PC-3 (cell line): Measurements from ENCODE around the gene UBE2Q2. TPM values are rescaled to one million over a fixed set of nuclear protein-coding genes. Genes with fewer than 3 reads are reported as not detected.

Experiments used
- ATAC-seq: fragments of 200-7000 bp; cut with Tn5 transposase; 2 replicates; pipeline ENCODE4 v1.9.1; 2020; ENCODE audit warnings: mild to moderate bottlenecking, moderate library complexity
- BruUV-seq: library from RNA; stranded (reverse); fragments of 400-500 nt; replicated peaks from 2 replicates; lab custom pipeline; 2021; lab: Mats Ljungman, UMichigan
- CTCF ChIA-PET: fragments of 300-600 bp; sonication (Branson Sonifier 250); formaldehyde crosslinking; loops from one replicate; lab custom pipeline; 2022; ENCODE audit warnings: antibody characterized with exemption; lab: Charles Lee
- POLR2A ChIA-PET: fragments of 300-600 bp; sonication (Branson Sonifier 250); formaldehyde crosslinking; loops from one replicate; lab custom pipeline; 2022; ENCODE audit warnings: antibody characterized with exemption; ENCODE audit not compliant: unreplicated experiment; lab: Charles Lee
- DNase-seq: peaks from one replicate; pipeline ENCODE4 v3.0.0-alpha.2; 2015
- H2AFZ ChIP-seq: fragments of 300-600 bp; sonication (generic); 2 replicates; pipeline ENCODE4 v1.6.0; 2016; ENCODE audit warnings: antibody characterized with exemption, low read length
- H3F3A ChIP-seq: fragments of 300-600 bp; sonication (generic); one replicate; pipeline ENCODE4 v1.6.0; 2017; ENCODE audit warnings: antibody characterized with exemption, low read length, control low read depth, mild to moderate bottlenecking; ENCODE audit not compliant: unreplicated experiment
- H3K27ac ChIP-seq: fragments of 300-600 bp; sonication (generic); 2 replicates; pipeline ENCODE4 v1.5.1; 2016; ENCODE audit warnings: mild to moderate bottlenecking, low read length
- H3K27me3 ChIP-seq: fragments of 300-600 bp; sonication (generic); 2 replicates; pipeline ENCODE4 v1.6.1; 2016; ENCODE audit warnings: low read length, mixed read lengths
- H3K36me3 ChIP-seq: fragments of 300-600 bp; sonication (generic); 2 replicates; pipeline ENCODE4 v1.6.1; 2016; ENCODE audit warnings: low read depth, mixed run types, low read length, mixed read lengths
- H3K4me1 ChIP-seq: fragments of 300-600 bp; sonication (generic); 2 replicates; pipeline ENCODE4 v1.5.1; 2016; ENCODE audit warnings: low read length; ENCODE audit not compliant: insufficient read depth
- H3K4me2 ChIP-seq: fragments of 300-600 bp; sonication (generic); 2 replicates; pipeline ENCODE4 v1.6.0; 2016; ENCODE audit warnings: low read length
- H3K4me3 ChIP-seq: fragments of 300-600 bp; sonication (generic); 2 replicates; pipeline ENCODE4 v1.5.1; 2016; ENCODE audit warnings: mild to moderate bottlenecking, low read length, mixed read lengths
- H3K79me2 ChIP-seq: fragments of 300-600 bp; sonication (generic); 2 replicates; pipeline ENCODE4 v1.6.1; 2017; ENCODE audit warnings: low read length, mixed read lengths
- H3K9ac ChIP-seq: fragments of 300-600 bp; sonication (generic); 2 replicates; pipeline ENCODE4 v1.6.0; 2016; ENCODE audit warnings: mild to moderate bottlenecking, low read length
- H3K9me2 ChIP-seq: fragments of 300-600 bp; sonication (generic); replicated peaks from 2 replicates; pipeline ENCODE4 v1.6.1; 2016; ENCODE audit warnings: mixed run types, low read length, mixed read lengths
- H3K9me3 ChIP-seq: fragments of 300-600 bp; sonication (generic); 2 replicates; pipeline ENCODE4 v1.6.1; 2016; ENCODE audit warnings: low read length, mixed read lengths
- H4K20me1 ChIP-seq: fragments of 300-600 bp; sonication (generic); 2 replicates; pipeline ENCODE4 v1.6.1; 2016; ENCODE audit warnings: low read length, mixed read lengths
- EZH2 ChIP-seq: fragments of 300-600 bp; sonication (generic); IDR thresholded peaks from one replicate; pipeline ENCODE4 v1.6.1; 2017; ENCODE audit warnings: antibody characterized with exemption, mild to moderate bottlenecking, low read length; ENCODE audit not compliant: unreplicated experiment
- EZH2phosphoT487 ChIP-seq: fragments of 300-600 bp; sonication (generic); IDR thresholded peaks from 2 replicates; pipeline ENCODE4 v1.6.1; 2018; ENCODE audit warnings: mild to moderate bottlenecking, antibody characterized with exemption, low read length, borderline replicate concordance
- intact Hi-C: fragments of 100-400 bp; cut with micrococcal nuclease; formaldehyde crosslinking; loops from 2 replicates; pipeline ENCODE4 v1.9.0; 2023
- total RNA-seq: library from RNA; depleted of rRNA; stranded (reverse); fragments of >200 nt; gene quantifications from 2 replicates; pipeline ENCODE4 v1.2.3, GENCODE V29; 2014
- TF ChIP-seq, protein P1 (sequence below): fragments of 300-600 bp; sonication (generic); conservative IDR thresholded peaks from 2 replicates; pipeline ENCODE4 v1.5.1; 2017; ENCODE audit warnings: antibody characterized with exemption, low read depth, mild to moderate bottlenecking, low read length

The UBE2Q2 gene
- total RNA-seq, 1 experiment from 2014 or later, result 20.3 TPM

DNA sequence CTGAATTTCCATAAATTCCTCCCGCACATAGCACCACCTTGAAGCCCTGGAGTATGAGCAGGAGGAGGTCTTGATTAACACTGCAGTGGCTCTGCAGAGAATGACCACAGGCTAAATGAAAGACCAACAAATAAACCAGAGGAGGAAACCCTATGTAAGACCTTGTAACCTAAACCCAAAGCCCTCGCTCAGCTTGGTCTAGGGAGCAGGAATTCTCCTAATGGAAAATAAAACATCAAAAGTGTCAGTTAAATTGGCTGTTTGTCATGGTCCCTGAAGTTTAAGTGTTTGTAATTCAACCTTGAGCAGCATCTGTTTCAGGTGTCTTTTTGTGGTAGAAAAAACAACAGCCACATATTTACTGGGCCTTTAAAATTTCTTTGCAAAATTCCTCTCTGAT lies 9.2 kb upstream of the UBE2Q2 start:
- H3K9ac ChIP-seq, result no peak overlapping the region
- H3K4me2 ChIP-seq, result no peak overlapping the region
- no peaks in the 10 kb centered on the region for H3K79me2 ChIP-seq
- intact Hi-C loops, result no loop called here
- no peaks in the 10 kb centered on the region for H3K9me2 ChIP-seq
- no peaks in the 10 kb centered on the region for H3K36me3 ChIP-seq
- no peak overlapping the region for H3K27ac ChIP-seq
- POLR2A ChIA-PET, result no interaction called here
- TF ChIP-seq, protein P1, sequence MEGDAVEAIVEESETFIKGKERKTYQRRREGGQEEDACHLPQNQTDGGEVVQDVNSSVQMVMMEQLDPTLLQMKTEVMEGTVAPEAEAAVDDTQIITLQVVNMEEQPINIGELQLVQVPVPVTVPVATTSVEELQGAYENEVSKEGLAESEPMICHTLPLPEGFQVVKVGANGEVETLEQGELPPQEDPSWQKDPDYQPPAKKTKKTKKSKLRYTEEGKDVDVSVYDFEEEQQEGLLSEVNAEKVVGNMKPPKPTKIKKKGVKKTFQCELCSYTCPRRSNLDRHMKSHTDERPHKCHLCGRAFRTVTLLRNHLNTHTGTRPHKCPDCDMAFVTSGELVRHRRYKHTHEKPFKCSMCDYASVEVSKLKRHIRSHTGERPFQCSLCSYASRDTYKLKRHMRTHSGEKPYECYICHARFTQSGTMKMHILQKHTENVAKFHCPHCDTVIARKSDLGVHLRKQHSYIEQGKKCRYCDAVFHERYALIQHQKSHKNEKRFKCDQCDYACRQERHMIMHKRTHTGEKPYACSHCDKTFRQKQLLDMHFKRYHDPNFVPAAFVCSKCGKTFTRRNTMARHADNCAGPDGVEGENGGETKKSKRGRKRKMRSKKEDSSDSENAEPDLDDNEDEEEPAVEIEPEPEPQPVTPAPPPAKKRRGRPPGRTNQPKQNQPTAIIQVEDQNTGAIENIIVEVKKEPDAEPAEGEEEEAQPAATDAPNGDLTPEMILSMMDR, result no peak
- TF ChIP-seq EZH2phosphoT487 (no peak), EZH2 (no peak)
- CTCF ChIA-PET, result no interaction called here
- no peaks in the 10 kb centered on the region for H3F3A ChIP-seq
- DNase-seq, result no peak
- no peak overlapping the region for H2AFZ ChIP-seq
- H3K4me3 ChIP-seq, result no peak overlapping the region
- BruUV-seq, result no TSS peak
- no peak for ATAC-seq
- H4K20me1 ChIP-seq, result no peaks in the 10 kb centered on the region
- no peaks in the 10 kb centered on the region for H3K27me3 ChIP-seq
- H3K4me1 ChIP-seq, result peaks cover 12% of the 10 kb centered on the region
- no peaks in the 10 kb centered on the region for H3K9me3 ChIP-seq

- H3K36me3 ChIP-seq, result no peaks in the 10 kb centered on the region
- ATAC-seq (no peak), DNase-seq (no peak)
- H3K9ac ChIP-seq, result no peak overlapping the region
- no peaks in the 10 kb centered on the region for H3K9me3 ChIP-seq
- H3K4me3 ChIP-seq, result no peak overlapping the region
- no TSS peak for BruUV-seq
- no peak overlapping the region for H3K27ac ChIP-seq
- no peaks in the 10 kb centered on the region for H3K27me3 ChIP-seq
- no peak for TF ChIP-seq EZH2
- no peak for TF ChIP-seq EZH2phosphoT487
- TF ChIP-seq, protein P1, result no peak
- no peaks in the 10 kb centered on the region for H4K20me1 ChIP-seq
- H3K9me2 ChIP-seq, result no peaks in the 10 kb centered on the region
- peak overlapping the region; percentile 54; the same call in 1 of the 2 replicates for H2AFZ ChIP-seq
- intact Hi-C loops, result no loop called here
- H3K4me2 ChIP-seq, result peak overlapping the region; percentile 43
- ChIA-PET POLR2A (interaction anchor here (0.6 kb wide), 1 partner anchor 26 kb away, joined by 3 read pairs; no protein-coding TSS in a partner anchor), CTCF (interaction anchor here (0.6 kb wide), 3 partner anchors 146 to 266 kb away, joined by 3 to 6 read pairs (median 3); no protein-coding TSS in a partner anchor)
- H3K4me1 ChIP-seq, result peaks cover 12% of the 10 kb centered on the region
- no peaks in the 10 kb centered on the region for H3F3A ChIP-seq
- H3K79me2 ChIP-seq, result no peaks in the 10 kb centered on the region
Measured at GRCh38 chr15:75835990-75836958, 7.0 kb upstream of the UBE2Q2 start.
